GM21737 (cell line): ENCODE data around the gene EPB42.
"Not testable (repeated sequence)": the region's sequence is repeated elsewhere in the genome, so short reads cannot be mapped to it uniquely, and the experiment has no call there.

Experiments used
- ATAC-seq: cut with Tn5 transposase; IDR thresholded peaks from one replicate; pipeline ENCODE4 v1.9.1; 2021; ENCODE audit warnings: mild to moderate bottlenecking, moderate library complexity; ENCODE audit not compliant: unreplicated experiment

The EPB42 gene

GRCh38 chr15:43213466-43213865, 7.4 kb downstream of the EPB42 start:
- no peak for ATAC-seq

GRCh38 chr15:43212951-43213350, 7.9 kb downstream of the EPB42 start:
- ATAC-seq: no peak

GRCh38 chr15:43212299-43212698, 8.5 kb downstream of the EPB42 start:
- no peak for ATAC-seq

GRCh38 chr15:43211224-43211735, 9.5 kb downstream of the EPB42 start:
- no peak for ATAC-seq

- no peak for ATAC-seq
Observed at GRCh38 chr15:43210807-43211206, 10.0 kb downstream of the EPB42 start.

GRCh38 chr15:43210172-43210745, 10.6 kb downstream of the EPB42 start:
- no peak for ATAC-seq

GRCh38 chr15:43209059-43209824, 11.6 kb downstream of the EPB42 start:
- no peak for ATAC-seq

GRCh38 chr15:43208052-43209002, 12.5 kb downstream of the EPB42 start:
- ATAC-seq: no peak

GRCh38 chr15:43207024-43207423, 13.8 kb downstream of the EPB42 start:
- ATAC-seq: no peak

GRCh38 chr15:43206054-43206453, 14.8 kb downstream of the EPB42 start:
- no peak for ATAC-seq

GRCh38 chr15:43204016-43204901, 16.6 kb downstream of the EPB42 start:
- no peak for ATAC-seq

GRCh38 chr15:43199945-43200488, 20.8 kb downstream of the EPB42 start:
- no peak for ATAC-seq

GRCh38 chr15:43198992-43199391, 21.8 kb downstream of the EPB42 start:
- no peak for ATAC-seq

- not testable (repeated sequence) for ATAC-seq
Observed at GRCh38 chr15:43198556-43198955, 22.3 kb downstream of the EPB42 start.

- not testable (repeated sequence) for ATAC-seq
Observed at GRCh38 chr15:43197773-43198172, 23.0 kb downstream of the EPB42 start.

GRCh38 chr15:43196760-43197548, 23.9 kb downstream of the EPB42 start:
- ATAC-seq: no peak

GRCh38 chr15:43194795-43195194, 26.0 kb downstream of the EPB42 start:
- no peak for ATAC-seq

- no peak for ATAC-seq
Observed at GRCh38 chr15:43193710-43194109, 27.1 kb downstream of the EPB42 start.

GRCh38 chr15:43190178-43190577, 30.6 kb downstream of the EPB42 start:
- no peak for ATAC-seq
